HG03442 (cell line): ENCODE data around the gene DLGAP1.
"Not testable (repeated sequence)": the region's sequence is repeated elsewhere in the genome, so short reads cannot be mapped to it uniquely, and the experiment has no call there.

Source experiments
- ATAC-seq: cut with Tn5 transposase; IDR thresholded peaks from one replicate; pipeline ENCODE4 v1.9.1; 2021; ENCODE audit warnings: mild to moderate bottlenecking, moderate library complexity; ENCODE audit not compliant: unreplicated experiment

DLGAP1 gene

DNA sequence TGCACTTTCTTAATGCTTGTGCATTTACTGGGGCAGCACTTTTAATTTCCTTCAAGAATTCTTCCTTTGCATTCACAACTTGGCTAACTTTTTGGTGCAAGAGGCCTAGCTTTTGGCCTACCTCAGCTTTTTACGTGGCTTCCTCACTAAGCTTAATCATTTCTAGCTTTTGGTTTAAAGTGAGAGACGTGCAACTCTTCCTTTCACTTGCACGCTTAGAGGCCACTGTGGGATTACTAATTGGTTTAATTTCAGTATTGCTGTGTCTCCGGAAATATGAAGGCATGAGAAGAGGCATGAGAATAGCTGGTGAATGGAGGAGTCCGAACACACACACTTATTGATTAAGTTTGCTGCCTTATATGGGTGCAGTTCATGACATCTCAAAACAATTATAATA lies 354.1 kb downstream of the DLGAP1 start:
- no peak for ATAC-seq

DNA sequence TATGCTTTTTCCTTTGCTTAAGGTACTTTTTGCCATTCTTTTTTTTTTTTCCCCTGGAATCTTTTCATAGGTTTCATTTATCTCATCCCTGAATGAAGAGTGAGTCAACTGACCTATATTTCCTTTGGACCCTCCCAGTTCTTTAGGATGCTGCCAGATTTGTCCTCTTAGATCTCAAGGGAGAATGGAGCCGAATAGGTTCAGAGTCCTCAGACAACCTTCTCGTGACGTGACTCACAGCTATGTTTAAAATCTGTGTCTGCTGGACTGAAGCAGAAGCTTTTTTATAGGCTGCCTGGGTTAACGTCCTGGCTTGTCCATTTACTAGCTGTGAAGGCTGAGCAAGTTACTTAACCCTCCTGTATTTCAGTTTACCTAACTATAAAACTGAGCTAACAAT lies 358.6 kb downstream of the DLGAP1 start:
- ATAC-seq: no peak

DNA sequence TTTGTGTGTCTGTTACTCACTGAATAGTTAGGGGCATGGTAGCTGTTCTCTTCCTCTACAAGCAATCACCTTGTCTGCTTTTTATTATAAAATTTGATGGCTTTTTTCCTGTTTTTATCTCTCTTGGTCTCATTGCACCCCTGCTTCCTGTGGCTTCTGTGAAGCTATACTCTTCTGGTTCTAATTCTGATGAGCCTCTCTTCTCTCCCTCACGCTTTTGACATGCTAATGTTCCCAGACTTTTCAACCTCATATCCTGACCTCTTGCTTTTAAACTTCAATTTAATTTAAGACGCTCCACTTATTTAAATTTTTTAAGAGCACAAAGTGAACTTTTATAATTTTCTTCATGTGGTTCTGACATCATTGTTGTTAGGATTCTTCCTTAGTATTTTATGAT lies 361.4 kb downstream of the DLGAP1 start:
- ATAC-seq: no peak

DNA sequence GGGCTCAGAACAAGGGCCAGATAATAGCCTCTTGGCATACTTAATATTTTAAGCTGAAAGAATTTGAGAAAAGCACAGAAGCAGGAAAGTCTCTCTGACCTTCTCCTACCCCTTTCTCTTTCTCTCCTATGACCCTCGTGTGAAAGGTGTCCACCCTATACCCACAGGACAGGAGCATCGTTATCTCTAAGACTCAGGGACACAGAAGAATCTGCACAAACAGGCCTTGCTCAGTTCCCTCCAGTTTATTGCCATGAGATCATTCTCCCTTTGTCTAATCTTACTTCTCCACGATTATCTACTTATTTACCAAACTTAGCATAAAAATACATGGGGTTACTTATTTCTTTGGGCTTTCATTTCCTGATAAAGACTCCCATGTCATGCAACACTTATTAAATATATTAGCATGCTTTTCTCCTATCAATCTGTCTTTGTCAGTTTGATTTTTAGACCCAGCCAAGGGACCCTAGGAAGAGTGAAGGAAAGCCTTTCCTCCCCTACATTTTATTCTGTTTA lies 370.7 kb downstream of the DLGAP1 start:
- no peak for ATAC-seq

DNA sequence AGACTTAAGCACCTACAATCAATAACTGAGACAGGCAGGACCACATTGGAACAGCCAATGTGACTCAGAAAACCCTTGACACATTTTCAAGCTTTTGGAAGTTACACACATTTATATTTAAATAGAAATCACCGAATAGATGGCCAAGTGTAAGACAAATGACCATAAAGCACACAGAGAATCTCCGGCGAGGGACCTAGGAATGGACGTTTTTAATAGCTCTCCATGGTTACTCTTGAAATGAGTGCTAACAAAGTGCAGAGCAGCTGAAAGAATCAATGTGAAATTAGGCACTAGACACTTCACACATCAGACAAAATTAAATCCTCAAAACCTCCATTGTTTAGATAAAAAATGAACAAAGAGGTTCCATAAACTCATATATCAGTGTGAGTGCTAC lies 376.9 kb downstream of the DLGAP1 start:
- no peak for ATAC-seq

DNA sequence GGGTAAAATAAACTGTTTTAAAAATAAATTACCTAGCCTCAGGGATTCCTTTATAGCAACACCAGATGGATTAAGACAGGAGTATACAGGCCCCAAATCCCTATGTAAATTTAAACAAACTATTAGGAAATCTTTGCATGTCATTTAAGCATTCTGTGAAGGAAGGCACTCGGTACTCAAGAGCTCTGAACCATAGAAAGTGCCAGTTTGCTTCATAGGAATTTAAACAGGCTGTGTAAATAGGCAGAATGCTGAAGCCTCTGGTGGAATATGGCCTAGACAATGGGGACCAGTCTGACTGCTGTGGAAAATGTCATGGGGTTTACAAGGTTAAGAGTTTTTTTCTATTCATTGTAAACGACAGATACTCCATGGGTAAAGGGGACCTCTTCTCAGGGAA lies 377.4 kb downstream of the DLGAP1 start:
- ATAC-seq: no peak

DNA sequence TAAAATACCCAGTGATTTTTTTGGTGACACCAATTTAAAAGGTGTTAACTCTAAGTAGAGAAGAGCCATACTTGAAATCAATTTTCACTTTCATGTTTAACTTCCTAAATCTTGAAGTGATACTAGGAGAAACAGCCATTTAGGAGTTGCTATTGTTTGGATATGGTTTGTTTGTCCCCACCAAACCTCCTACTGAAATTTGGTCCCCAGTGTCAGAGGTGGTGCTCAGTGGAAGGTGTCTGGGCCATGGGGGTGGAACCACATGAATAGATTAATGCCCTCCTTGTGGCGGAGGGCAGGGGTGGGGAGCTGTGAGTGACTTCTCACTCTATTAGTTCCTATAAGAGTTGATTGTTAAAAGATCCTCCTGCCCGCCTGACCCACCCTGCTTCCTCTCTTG lies 377.9 kb downstream of the DLGAP1 start:
- ATAC-seq: no peak

DNA sequence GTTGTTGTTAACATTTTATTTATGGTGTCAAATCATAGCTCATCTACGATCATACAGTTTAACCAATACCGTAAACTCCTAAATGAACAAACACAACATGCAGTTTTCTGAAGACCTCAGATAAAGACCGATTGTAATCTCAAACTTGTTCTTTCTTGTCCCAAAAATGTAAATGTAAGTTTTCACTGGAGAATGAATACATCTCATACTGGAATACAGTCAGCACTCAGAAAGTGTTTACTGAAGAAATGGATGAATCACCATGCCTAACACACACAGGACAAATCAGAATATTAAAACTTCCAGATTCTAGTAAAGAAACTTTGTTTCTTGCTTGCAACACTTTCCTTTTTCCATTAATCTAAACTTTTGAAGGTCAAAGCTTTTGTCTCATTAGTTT lies 380.5 kb downstream of the DLGAP1 start:
- no peak for ATAC-seq

DNA sequence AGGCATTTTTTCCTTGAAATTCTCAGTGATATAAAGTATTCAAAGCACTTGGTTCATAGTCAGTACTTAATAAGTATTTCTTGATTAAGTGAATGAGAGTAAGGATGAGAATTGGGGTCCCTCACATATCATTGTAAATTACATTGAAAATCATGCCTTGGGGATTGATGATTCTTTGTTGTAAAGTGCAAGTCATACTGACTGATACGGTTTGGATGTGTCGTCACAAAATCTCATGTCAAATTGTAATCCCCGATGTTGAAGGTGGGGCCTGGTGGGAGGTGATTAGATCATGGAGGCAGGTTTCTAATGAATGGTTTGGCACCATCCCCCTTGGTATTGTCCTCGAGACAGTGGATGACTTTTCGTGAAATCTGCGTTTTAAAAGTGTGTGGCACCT lies 385.9 kb downstream of the DLGAP1 start:
- ATAC-seq: no peak

DNA sequence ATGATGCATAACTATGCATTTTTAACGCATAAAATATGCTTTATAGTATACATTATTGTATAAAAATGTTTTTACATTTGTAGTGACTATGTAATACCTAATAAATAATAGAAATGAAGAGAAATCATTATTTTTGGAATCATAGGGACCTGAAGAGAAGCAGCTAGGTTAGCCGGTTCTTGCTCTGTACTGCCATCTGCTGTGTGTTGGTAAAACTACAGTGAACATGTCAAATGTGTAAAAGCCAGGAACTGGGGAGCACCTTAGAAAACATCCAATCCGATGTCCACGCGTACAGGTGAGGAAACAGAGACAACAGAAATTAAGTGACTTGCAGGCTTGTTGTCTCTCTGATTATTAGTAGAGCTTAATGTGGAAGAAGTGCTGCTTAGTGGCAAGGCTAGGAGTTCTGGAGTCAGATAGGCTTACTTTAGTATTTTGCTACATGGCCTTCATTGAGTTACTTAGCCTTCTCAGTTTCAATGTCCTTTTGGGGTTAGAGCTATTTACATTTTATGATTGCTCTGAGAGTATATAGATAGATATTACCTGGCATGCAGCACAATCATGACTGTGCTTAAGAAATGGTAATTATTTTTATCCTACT lies 386.5 kb downstream of the DLGAP1 start:
- peak; percentile 77 for ATAC-seq

DNA sequence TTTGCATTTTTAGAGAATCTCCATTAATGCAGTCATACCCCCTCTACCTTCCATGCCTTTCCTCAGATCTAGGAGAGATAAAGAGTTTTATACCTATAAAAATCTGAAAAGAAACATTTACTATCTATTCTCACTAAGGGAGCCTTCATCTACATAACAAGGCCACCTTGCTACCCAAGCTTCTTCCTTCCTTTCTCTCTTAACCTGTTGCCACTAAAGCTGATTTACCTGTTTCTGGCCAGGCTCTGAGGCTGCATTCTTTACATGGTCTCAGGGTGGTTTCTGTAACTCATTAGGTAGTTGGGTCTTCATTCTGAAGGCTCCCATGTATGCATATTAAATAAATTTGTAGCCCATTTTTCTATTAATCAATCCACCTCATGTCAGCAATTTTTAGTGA lies 391.6 kb downstream of the DLGAP1 start:
- ATAC-seq: no peak

DNA sequence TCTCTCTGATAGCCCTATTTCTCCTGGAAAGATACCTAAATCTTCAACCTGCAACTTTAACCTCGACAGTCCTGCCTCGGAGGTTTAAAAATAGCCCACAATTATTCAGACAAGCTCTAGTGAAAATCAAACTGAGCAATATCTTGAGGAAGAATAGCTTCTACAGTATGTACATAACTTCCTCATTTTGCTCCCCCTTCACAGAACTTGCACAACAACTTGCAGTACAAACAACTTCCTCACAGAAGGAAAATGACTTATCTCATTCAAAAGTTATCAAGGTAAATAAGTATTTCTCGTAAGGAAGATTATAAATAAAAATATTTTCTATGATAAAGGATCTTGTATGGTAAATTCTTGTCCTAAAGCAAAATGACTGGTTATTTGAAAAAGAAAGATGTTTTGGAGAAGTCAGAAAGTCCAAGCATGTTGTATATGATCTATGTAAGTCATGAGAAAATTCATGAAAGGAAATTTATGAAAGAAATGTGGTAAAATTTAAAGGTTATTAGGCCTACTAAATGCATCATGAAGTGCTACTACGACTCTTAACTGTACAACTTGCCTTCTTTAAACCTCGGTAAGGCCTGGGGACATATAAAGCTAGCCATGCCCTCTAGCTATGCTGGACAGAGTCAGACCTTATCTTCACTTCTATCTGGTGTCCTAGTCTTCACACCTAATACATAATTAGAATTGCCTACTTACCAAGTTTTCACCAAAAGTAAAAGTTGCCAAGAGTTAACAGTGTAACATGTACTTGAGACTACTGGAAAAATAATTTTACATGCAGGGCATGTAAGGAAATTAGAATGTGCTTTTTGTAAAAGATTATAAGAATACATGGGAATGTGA lies 394.5 kb downstream of the DLGAP1 start:
- no peak for ATAC-seq

DNA sequence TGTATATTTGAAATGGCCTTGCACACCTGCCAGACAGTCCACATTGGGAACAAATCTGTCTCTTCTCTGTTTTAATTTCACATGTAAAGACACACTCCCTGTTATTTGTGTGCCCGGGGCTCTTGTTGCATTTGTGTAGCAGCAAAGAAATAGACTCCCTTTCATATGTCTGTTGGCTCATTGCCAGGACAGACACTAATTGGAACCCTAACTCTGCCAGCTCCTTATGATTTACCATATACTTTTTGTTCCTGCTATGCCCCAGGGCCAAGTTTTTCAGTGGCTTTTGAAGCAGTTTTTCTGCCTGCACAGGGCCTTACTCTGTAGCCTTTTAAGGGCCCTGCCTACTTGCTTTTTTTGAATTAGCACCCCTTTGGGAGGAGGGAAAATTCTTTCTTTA lies 396.9 kb downstream of the DLGAP1 start:
- ATAC-seq: no peak

DNA sequence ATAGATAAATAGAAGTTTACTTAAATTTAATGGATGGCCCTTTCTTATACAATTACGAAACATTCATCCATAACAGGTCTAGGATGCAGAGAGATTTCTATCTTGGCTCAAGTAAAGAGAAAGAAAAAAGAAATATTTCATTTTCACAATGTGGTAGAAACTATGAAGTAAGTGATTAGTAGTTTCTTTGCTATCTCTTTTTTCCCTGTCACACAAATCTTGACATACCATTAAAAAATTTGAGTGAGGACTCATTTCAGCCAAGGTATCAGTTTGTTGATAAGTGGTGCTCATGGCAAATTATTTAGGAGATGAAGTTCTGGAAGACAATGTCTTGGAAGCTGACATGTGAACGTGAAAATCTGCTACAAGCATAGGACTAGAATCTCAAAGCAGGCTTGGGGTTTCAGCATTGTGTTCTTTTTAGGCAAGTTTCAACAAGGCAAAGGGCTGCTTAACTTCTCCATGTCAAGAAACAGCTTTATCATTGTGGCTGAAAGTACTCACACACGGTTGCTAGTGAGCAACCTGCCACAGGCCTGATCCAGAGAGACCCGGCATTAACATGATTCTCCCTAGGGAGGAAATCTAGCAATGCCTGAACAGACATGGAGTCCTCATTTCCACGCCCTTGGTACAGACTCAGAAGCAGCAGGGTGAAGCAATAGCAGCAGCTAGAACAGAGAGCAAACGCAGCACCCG lies 414.6 kb downstream of the DLGAP1 start:
- ATAC-seq: no peak

DNA sequence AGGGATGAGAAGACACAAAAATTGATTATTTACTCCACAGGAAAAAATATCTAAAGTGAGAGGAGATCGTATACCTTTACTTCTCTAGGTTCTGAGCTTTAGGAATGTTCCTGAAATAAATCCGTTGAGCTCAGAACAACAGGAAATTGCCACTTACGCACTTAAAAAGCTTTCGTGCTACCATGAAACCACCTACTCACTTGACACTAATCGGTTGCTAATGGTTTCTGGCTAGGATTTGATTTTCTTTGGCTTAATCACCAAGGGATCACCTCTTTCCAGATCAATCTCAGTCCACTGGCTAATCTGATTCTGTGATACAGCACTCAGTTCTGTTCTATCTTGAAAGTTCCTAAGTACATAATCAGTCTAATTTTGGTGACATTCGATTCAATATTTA lies 419.6 kb downstream of the DLGAP1 start:
- no peak for ATAC-seq

DNA sequence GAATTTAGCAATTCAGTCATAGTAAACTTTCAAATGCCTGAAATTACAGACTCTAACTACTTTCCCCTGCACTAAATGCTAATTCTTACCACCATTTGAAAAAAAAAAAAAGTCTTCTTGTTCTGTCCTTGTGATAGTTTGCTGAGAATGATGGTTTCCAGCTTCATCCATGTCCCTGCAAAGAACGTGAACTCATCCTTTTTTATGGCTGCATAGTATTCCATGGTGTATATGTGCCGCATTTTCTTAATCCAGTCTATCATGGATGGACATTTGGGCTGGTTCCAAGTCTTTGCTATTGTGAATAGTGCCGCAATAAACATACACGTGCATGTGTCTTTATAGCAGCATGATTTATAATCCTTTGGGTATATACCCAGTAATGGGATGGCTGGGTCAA lies 420.3 kb downstream of the DLGAP1 start:
- not testable (repeated sequence) for ATAC-seq

DNA sequence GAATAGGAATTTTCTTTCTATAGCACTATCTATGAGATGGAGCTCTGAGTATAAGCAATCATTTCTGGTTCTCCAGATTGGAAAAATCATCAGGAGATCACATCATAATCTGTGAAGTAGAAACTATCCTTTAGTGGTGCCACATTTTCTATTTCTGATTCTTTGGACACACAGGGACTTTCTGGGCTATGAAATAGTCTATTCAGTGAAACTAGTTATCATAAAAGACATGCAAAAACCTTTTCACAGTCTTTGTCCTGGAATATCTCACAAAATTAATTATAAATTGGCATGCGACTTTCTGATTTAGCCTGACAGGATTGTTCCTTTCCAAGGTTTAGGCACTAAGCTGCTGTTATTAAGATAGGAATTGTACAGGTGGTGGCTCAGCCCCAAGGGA lies 428.6 kb downstream of the DLGAP1 start:
- ATAC-seq: no peak

DNA sequence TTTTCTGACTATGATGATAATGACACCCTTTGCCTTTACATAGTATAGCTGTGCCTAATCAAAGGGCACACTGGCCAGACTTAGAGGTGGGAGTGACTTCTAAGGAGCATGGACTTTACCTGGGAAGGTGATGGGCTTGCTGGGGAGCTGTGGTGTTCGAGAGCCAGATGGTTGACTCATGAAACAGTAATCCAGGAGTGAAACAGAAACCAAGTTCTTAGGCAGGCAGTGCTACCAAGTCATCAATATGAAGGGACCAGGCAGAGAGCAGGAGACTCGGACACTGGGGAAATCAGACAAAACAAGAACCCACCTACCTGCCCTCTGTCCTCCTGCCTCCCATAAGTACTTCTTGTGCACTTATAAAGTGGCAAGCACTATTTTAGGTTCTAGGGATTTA lies 430.4 kb downstream of the DLGAP1 start:
- ATAC-seq: no peak

DNA sequence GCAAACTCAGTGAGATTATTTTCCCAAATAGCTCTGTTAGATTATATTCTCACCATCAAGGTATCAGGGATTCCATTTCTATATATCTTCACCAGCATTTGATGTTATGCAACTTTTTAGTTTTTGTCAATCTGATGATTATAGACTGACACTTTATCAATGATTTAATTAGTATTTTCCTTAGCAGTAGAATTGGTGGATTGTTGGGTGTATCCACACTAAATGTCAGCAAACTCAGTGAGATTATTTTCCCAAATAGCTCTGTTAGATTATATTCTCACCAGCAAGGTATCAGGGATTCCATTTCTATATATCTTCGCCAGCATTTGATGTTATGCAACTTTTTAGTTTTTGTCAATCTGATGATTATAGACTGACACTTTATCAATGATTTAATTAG lies 432.4 kb downstream of the DLGAP1 start:
- ATAC-seq: not testable (repeated sequence)

DNA sequence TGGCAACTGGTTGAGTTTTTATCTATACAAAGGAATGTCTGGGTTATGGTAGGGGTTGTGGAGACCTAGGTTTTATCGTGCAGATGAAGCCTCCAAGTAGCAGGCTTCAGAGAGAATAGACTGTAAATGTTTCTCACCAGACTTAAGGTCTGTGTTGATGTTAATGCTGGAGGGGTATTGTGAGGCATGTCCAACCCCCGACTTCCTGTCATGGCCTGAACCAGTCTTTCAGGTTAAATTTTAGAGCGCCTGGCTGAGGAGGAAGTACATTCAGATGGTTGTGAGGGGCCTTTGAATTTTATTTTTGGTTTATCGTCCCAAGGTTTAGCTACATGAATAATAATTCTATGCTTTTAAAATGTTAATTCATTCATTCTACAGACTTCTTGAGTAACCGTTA lies 435.1 kb downstream of the DLGAP1 start:
- ATAC-seq: no peak

DNA sequence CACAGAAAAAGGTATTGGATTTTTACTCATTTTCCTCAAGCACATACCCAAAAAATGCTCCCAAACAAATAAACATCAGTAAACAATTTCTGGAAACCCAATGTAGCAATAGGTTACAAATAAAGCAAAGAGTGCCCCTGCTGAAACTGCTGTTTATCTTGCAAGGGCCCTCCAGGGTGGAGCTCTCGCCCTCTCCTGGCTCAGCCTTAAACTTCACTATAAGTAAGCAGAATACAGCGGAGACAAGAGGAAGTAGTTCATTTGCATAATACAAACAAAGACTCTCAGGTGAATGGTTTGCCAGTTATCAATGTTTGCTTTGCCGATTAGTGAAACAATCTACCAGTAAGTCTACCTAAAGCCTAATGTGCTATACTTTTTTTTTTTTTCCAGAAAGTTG lies 437.6 kb downstream of the DLGAP1 start:
- peak; percentile 83 for ATAC-seq
